Neural cell (in vitro differentiated cells): ENCODE measurements around the gene SNRPD3. TPM values are rescaled to one million over a fixed set of nuclear protein-coding genes. Genes with fewer than 3 reads are reported as not detected.

Experiments used
- H2AFZ ChIP-seq: fragments of 200-600, 300-800 bp; sonication (generic), shearing (Covaris generic); 2 replicates; pipeline ENCODE4 v1.6.0; 2014; ENCODE audit warnings: low read depth, mild to moderate bottlenecking, antibody characterized with exemption, low read length, moderate library complexity
- H3F3A ChIP-seq: fragments of 200-600 bp; shearing (Covaris generic); 2 replicates; pipeline ENCODE4 v1.6.1; 2016; ENCODE audit warnings: mild to moderate bottlenecking, moderate library complexity, mixed read lengths, antibody characterized with exemption, low read length; ENCODE audit not compliant: insufficient read depth, poor library complexity, severe bottlenecking
- H3K27ac ChIP-seq: fragments of 200-600, 300-800 bp; sonication (generic), shearing (Covaris generic); 2 replicates; pipeline ENCODE4 v1.5.1; 2014; ENCODE audit warnings: mild to moderate bottlenecking, low read length, moderate library complexity
- H3K27me3 ChIP-seq: fragments of 300-800, 200-600 bp; sonication (generic), shearing (Covaris generic); 2 replicates; pipeline ENCODE4 v1.6.0; 2014; ENCODE audit warnings: mild to moderate bottlenecking, low read depth, low read length, moderate library complexity; ENCODE audit not compliant: insufficient read depth
- H3K36me3 ChIP-seq: fragments of 300-800, 200-600 bp; sonication (generic), shearing (Covaris generic); 2 replicates; pipeline ENCODE4 v1.5.1; 2014; ENCODE audit warnings: mild to moderate bottlenecking, antibody characterized with exemption, low read length, moderate library complexity; ENCODE audit not compliant: insufficient read depth
- H3K4me2 ChIP-seq: fragments of 300-800, 200-600 bp; sonication (generic), shearing (Covaris generic); 2 replicates; pipeline ENCODE4 v1.6.0; 2014; ENCODE audit warnings: mild to moderate bottlenecking, low read length
- H3K4me3 ChIP-seq: fragments of 300-800, 200-600 bp; sonication (generic), shearing (Covaris generic); 2 replicates; pipeline ENCODE4 v1.5.1; 2014; ENCODE audit warnings: mild to moderate bottlenecking, low read length, moderate library complexity
- H3K79me2 ChIP-seq: fragments of 200-600 bp; shearing (Covaris generic); replicated peaks from 2 replicates; pipeline ENCODE4 v1.6.0; 2014; ENCODE audit warnings: mild to moderate bottlenecking, low read length, moderate library complexity; ENCODE audit not compliant: insufficient read depth
- H3K9ac ChIP-seq: fragments of 300-800, 200-600 bp; sonication (generic), shearing (Covaris generic); 2 replicates; pipeline ENCODE4 v1.6.1; 2016; ENCODE audit warnings: mild to moderate bottlenecking, low read length, mixed read lengths
- H3K9me2 ChIP-seq: fragments of 200-600 bp; shearing (Covaris generic); 2 replicates; pipeline ENCODE4 v1.6.1; 2016; ENCODE audit warnings: mild to moderate bottlenecking, low read length, mixed read lengths; ENCODE audit not compliant: insufficient read depth
- H3K9me3 ChIP-seq: fragments of 200-600, 300-800 bp; sonication (generic), shearing (Covaris generic); 2 replicates; pipeline ENCODE4 v1.6.1; 2016; ENCODE audit warnings: mild to moderate bottlenecking, mixed run types, low read length, moderate library complexity, mixed read lengths
- H4K20me1 ChIP-seq: fragments of 200-600 bp; shearing (Covaris generic); 2 replicates; pipeline ENCODE4 v1.6.1; 2016; ENCODE audit warnings: mild to moderate bottlenecking, mixed run types; ENCODE audit not compliant: insufficient read depth
- EP300 ChIP-seq: fragments of 450-650 bp; conservative IDR thresholded peaks from 2 replicates; pipeline ENCODE4 v1.6.1; 2014; ENCODE audit warnings: antibody characterized with exemption, mild to moderate bottlenecking, moderate library complexity; ENCODE audit not compliant: poor library complexity, severe bottlenecking
- EZH2 ChIP-seq: fragments of 200-600, 300-800 bp; shearing (Covaris generic), sonication (generic); IDR thresholded peaks from 2 replicates; pipeline ENCODE4 v1.6.1; 2014; ENCODE audit warnings: antibody characterized with exemption, low read length, borderline replicate concordance, mild to moderate bottlenecking; ENCODE audit not compliant: insufficient read depth, poor library complexity, severe bottlenecking
- MXI1 ChIP-seq: fragments of 450-650 bp; conservative IDR thresholded peaks from 2 replicates; pipeline ENCODE4 v1.6.1; 2014; ENCODE audit warnings: antibody characterized with exemption, mild to moderate bottlenecking; ENCODE audit not compliant: poor library complexity, severe bottlenecking
- POLR2AphosphoS5 ChIP-seq: IDR thresholded peaks from 2 replicates; pipeline ENCODE4 v1.6.1; 2012
- RAD21 ChIP-seq: fragments of 450-650 bp; conservative IDR thresholded peaks from 2 replicates; pipeline ENCODE4 v1.6.1; 2014; ENCODE audit warnings: antibody characterized with exemption, mild to moderate bottlenecking, moderate library complexity
- SMC3 ChIP-seq: fragments of 450-650 bp; conservative IDR thresholded peaks from 2 replicates; pipeline ENCODE4 v1.6.1; 2014; ENCODE audit warnings: antibody characterized with exemption, mild to moderate bottlenecking, moderate library complexity; ENCODE audit not compliant: poor library complexity
- TAF1 ChIP-seq: IDR thresholded peaks from 2 replicates; pipeline ENCODE4 v1.6.1; 2012; ENCODE audit warnings: low read depth
- polyA plus RNA-seq: library from polyadenylated mRNA; depleted of rRNA; stranded (reverse); fragments of >200 nt; gene quantifications from 2 replicates; pipeline ENCODE4 v1.2.3, GENCODE V29; 2014
- TF ChIP-seq, protein P1 (sequence below): fragments of 450-650 bp; IDR thresholded peaks from 2 replicates; pipeline ENCODE4 v1.5.1; 2014; ENCODE audit warnings: antibody characterized with exemption, mild to moderate bottlenecking, moderate library complexity; ENCODE audit not compliant: poor library complexity, severe bottlenecking
- TF ChIP-seq, protein P2 (sequence below): IDR thresholded peaks from 2 replicates; pipeline ENCODE4 v1.6.1; 2012; ENCODE audit warnings: borderline replicate concordance

SNRPD3 gene
- polyA plus RNA-seq, 1 donor from 2014 or later, result 195 TPM

DNA sequence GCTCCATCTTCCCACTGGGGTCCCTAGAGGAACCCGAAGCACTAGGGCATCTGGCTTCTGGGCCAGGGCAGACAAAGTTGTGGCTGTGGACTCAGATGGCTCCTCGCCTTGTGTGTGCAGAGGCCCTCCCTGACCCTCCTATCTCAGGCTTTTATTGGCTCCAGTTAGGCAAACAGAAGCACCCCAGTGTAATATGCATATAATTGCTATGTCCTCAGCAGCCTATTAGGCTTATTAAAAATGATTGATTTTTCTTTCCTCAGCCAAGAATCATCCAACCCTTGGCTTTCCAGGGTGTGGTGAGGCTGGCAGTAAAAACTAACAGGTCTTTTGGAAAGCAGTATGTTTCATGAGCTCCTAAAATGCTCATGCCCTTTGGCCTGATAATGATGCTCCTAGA, 38.4 kb upstream of the SNRPD3 start:
- Histone ChIP-seq H3K27ac (no peak overlapping the region), H3K36me3 (no peaks in the 10 kb centered on the region), H3K9me3 (no peaks in the 10 kb centered on the region), H3K27me3 (no peaks in the 10 kb centered on the region), H3K9ac (no peak overlapping the region), H2AFZ (no peak overlapping the region), H3K4me3 (no peak overlapping the region), H3K79me2 (no peaks in the 10 kb centered on the region), H4K20me1 (no peaks in the 10 kb centered on the region), H3F3A (no peaks in the 10 kb centered on the region), H3K4me2 (no peak overlapping the region), H3K9me2 (no peaks in the 10 kb centered on the region)
- TF ChIP-seq, protein P1, sequence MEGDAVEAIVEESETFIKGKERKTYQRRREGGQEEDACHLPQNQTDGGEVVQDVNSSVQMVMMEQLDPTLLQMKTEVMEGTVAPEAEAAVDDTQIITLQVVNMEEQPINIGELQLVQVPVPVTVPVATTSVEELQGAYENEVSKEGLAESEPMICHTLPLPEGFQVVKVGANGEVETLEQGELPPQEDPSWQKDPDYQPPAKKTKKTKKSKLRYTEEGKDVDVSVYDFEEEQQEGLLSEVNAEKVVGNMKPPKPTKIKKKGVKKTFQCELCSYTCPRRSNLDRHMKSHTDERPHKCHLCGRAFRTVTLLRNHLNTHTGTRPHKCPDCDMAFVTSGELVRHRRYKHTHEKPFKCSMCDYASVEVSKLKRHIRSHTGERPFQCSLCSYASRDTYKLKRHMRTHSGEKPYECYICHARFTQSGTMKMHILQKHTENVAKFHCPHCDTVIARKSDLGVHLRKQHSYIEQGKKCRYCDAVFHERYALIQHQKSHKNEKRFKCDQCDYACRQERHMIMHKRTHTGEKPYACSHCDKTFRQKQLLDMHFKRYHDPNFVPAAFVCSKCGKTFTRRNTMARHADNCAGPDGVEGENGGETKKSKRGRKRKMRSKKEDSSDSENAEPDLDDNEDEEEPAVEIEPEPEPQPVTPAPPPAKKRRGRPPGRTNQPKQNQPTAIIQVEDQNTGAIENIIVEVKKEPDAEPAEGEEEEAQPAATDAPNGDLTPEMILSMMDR, result no peak
- TF ChIP-seq POLR2AphosphoS5, result no peak
- TF ChIP-seq TAF1, result no peak
- TF ChIP-seq, protein P2, sequence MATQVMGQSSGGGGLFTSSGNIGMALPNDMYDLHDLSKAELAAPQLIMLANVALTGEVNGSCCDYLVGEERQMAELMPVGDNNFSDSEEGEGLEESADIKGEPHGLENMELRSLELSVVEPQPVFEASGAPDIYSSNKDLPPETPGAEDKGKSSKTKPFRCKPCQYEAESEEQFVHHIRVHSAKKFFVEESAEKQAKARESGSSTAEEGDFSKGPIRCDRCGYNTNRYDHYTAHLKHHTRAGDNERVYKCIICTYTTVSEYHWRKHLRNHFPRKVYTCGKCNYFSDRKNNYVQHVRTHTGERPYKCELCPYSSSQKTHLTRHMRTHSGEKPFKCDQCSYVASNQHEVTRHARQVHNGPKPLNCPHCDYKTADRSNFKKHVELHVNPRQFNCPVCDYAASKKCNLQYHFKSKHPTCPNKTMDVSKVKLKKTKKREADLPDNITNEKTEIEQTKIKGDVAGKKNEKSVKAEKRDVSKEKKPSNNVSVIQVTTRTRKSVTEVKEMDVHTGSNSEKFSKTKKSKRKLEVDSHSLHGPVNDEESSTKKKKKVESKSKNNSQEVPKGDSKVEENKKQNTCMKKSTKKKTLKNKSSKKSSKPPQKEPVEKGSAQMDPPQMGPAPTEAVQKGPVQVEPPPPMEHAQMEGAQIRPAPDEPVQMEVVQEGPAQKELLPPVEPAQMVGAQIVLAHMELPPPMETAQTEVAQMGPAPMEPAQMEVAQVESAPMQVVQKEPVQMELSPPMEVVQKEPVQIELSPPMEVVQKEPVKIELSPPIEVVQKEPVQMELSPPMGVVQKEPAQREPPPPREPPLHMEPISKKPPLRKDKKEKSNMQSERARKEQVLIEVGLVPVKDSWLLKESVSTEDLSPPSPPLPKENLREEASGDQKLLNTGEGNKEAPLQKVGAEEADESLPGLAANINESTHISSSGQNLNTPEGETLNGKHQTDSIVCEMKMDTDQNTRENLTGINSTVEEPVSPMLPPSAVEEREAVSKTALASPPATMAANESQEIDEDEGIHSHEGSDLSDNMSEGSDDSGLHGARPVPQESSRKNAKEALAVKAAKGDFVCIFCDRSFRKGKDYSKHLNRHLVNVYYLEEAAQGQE, result no peak
- TF ChIP-seq EZH2, result no peak
- no peak for TF ChIP-seq SMC3
- TF ChIP-seq RAD21, result no peak
- TF ChIP-seq MXI1, result no peak
- no peak for TF ChIP-seq EP300

DNA sequence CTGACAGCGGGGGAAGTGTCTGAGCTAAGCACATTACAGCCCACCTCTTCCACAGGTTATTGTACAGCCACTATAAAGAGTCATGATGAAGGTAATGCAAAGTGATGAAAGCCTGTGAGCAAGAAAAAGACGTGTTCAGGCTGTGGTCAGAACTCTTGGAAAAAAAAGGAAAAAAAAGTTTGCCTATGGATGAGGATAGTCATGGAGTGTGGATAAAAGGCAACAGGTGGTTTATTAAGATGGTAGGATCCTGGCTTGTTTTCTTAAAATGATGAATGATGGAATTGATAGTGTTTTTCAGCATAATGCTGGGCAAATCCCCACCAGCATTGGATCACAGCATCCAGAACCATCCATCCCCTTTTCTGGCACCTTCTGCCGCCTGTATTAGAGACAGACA, 37.6 kb upstream of the SNRPD3 start:
- no peaks in the 10 kb centered on the region for H3K9me3 ChIP-seq
- no peak overlapping the region for H3K9ac ChIP-seq
- H3K36me3 ChIP-seq, result no peaks in the 10 kb centered on the region
- no peaks in the 10 kb centered on the region for H3K27me3 ChIP-seq
- no peak overlapping the region for H2AFZ ChIP-seq
- no peak overlapping the region for H3K27ac ChIP-seq
- no peak overlapping the region for H3K4me3 ChIP-seq
- H3K79me2 ChIP-seq, result no peaks in the 10 kb centered on the region
- H3F3A ChIP-seq, result no peaks in the 10 kb centered on the region
- no peaks in the 10 kb centered on the region for H3K9me2 ChIP-seq
- no peaks in the 10 kb centered on the region for H4K20me1 ChIP-seq
- TF ChIP-seq RAD21 (no peak), EP300 (no peak), MXI1 (no peak), SMC3 (no peak), TAF1 (no peak), EZH2 (no peak), POLR2AphosphoS5 (no peak)
- TF ChIP-seq, protein P1, result no peak
- TF ChIP-seq, protein P2, result no peak
- no peak overlapping the region for H3K4me2 ChIP-seq
